ENCODE results near the gene CEPT1. TPM values are rescaled to one million over a fixed set of nuclear protein-coding genes. Genes with fewer than 3 reads are reported as not detected.
A peak's percentile ranks its signal among the peaks of the same experiment; 100 is the strongest.

The CEPT1 gene
- total and polyA plus RNA-seq, 2 experiments from 2014 or later, result 15.9 to 21.0 TPM

DNA sequence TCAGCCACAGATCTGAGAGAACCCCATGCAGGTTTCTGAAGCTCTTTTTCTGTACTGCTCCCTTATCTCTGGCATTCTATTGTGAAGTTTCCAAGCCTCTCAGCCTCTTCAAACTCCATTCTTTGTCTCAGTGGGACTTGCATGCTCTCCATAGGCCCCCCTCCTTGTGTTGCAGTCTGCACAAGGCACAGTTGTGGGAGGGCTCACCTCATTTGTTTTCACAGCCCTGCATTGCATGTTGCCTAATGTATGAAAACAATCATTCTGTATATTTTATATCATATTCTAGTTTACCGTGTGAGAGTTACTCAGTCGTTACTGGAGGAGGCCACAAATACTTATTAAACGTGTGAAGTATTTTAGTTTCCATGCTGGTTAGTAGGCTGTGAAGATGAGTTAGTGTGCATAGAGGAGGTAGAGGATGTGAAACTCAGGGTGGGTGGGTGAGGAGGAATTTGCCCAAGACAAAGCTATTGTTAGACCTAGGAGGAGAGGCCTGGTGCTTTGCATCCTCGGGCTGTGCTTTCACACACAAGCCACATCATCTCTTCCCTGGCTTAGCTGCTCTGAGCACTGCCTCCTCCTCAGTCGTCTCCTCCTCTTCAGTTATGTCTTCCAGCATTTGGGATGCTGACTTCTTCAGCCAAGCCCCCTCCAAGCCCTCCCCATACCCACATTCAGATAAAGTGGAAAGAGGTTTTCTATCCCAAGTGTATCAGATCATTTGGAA, 79.7 kb downstream of the CEPT1 start:
- no peaks in the 10 kb centered on the region for H3K36me3 ChIP-seq
- DNase-seq (ENCODE audit: low read depth in 1 of 2, low spot score in 1 of 2), result peak; percentile 39 to 75

DNA sequence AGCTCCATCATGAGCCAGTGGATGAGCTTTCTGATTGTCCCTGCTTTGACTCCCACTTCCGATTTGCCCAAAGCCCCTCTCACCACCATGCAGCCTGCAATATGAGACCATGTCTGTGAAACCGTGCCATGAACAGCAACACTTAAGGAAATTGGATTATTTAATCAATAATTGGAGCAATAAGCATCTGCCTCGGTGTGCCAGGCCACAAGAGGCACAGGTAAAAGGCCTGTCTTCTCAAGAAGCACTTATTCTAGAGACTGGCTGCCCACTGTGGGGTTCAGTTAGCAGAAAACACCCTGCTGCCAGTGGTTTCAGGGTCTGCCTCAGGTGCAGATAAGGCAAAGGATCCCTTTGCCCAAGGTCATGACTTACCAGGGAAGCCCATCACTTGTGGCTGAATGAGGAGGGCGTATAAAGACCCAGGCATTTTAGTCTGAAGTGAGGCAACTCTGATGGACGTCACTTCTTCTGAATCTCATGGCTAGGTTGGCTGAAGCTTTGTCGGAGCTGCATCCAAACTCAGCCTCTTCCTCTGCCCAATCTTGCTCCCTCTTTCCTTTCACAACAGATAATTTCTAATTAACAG, 80.4 kb downstream of the CEPT1 start:
- Histone ChIP-seq H3K36me3 (no peaks in the 10 kb centered on the region), H3K4me1 (ENCODE audit: low read depth) (peaks cover 13% of the 10 kb centered on the region), H3K4me3 (no peak overlapping the region), H3K9me3 (ENCODE audit: low read depth) (no peaks in the 10 kb centered on the region), H3K27ac (no peak overlapping the region), H3K27me3 (no peaks in the 10 kb centered on the region)
- TF ChIP-seq, protein P1, sequence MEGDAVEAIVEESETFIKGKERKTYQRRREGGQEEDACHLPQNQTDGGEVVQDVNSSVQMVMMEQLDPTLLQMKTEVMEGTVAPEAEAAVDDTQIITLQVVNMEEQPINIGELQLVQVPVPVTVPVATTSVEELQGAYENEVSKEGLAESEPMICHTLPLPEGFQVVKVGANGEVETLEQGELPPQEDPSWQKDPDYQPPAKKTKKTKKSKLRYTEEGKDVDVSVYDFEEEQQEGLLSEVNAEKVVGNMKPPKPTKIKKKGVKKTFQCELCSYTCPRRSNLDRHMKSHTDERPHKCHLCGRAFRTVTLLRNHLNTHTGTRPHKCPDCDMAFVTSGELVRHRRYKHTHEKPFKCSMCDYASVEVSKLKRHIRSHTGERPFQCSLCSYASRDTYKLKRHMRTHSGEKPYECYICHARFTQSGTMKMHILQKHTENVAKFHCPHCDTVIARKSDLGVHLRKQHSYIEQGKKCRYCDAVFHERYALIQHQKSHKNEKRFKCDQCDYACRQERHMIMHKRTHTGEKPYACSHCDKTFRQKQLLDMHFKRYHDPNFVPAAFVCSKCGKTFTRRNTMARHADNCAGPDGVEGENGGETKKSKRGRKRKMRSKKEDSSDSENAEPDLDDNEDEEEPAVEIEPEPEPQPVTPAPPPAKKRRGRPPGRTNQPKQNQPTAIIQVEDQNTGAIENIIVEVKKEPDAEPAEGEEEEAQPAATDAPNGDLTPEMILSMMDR (IDR thresholded peaks at IDR 0.05; ENCODE audit: low read depth, low read length), result no peak
- no peak for DNase-seq (ENCODE audit: low read depth in 1 of 2, low spot score in 1 of 2)

More for the DNA sequence above, 79.7 kb downstream of the CEPT1 start:
- no peaks in the 10 kb centered on the region for H3K27me3 ChIP-seq
- TF ChIP-seq, protein P1 (IDR thresholded peaks at IDR 0.05; ENCODE audit: low read depth, low read length), result no peak
- peaks cover 19% of the 10 kb centered on the region for H3K4me1 ChIP-seq (ENCODE audit: low read depth)
- no peaks in the 10 kb centered on the region for H3K9me3 ChIP-seq (ENCODE audit: low read depth)
- no peak overlapping the region for H3K4me3 ChIP-seq
- H3K27ac ChIP-seq, result peak overlapping the region; percentile 72

DNA sequence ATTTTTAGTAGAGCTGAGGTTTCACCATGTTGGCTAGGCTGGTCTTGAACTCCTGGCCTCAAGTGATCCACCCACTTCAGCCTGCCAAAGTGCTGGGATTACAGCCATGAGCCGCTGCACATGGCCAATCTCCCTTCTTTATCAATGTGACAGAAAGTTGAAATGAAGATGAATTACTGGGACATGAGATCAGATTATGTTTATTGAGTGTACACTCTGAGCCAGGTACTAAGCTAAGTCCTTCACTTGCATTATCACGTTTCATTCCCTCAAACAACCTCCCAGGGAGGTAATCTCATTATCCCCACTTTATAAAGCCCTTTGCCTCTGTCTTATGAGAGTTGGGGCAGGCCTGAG, 81.2 kb downstream of the CEPT1 start:
- peaks cover 11% of the 10 kb centered on the region for H3K4me1 ChIP-seq (ENCODE audit: low read depth)
- TF ChIP-seq, protein P1 (IDR thresholded peaks at IDR 0.05; ENCODE audit: low read depth, low read length), result no peak
- H3K9me3 ChIP-seq (ENCODE audit: low read depth), result no peaks in the 10 kb centered on the region
- H3K4me3 ChIP-seq, result no peak overlapping the region
- no peak for DNase-seq (ENCODE audit: low read depth in 1 of 2, low spot score in 1 of 2)
- no peak overlapping the region for H3K27ac ChIP-seq
- no peaks in the 10 kb centered on the region for H3K27me3 ChIP-seq
- H3K36me3 ChIP-seq, result no peaks in the 10 kb centered on the region

- H3K4me1 ChIP-seq (ENCODE audit: low read depth), result peaks cover 11% of the 10 kb centered on the region
- H3K4me3 ChIP-seq, result no peak overlapping the region
- no peaks in the 10 kb centered on the region for H3K27me3 ChIP-seq
- no peak overlapping the region for H3K27ac ChIP-seq
- peak in 1 of 2 donors; percentile 57 for DNase-seq (ENCODE audit: low read depth in 1 of 2, low spot score in 1 of 2)
- H3K9me3 ChIP-seq (ENCODE audit: low read depth), result no peaks in the 10 kb centered on the region
- TF ChIP-seq, protein P1 (IDR thresholded peaks at IDR 0.05; ENCODE audit: low read depth, low read length), result no peak
- H3K36me3 ChIP-seq, result no peaks in the 10 kb centered on the region
These were observed 81.7 kb downstream of the CEPT1 start for GRCh38 chr1:111221633-111222291.

- no peaks in the 10 kb centered on the region for H3K36me3 ChIP-seq
- peak; percentile 74 to 82 for DNase-seq (ENCODE audit: low read depth in 1 of 2, low spot score in 1 of 2)
- TF ChIP-seq, protein P1 (IDR thresholded peaks at IDR 0.05; ENCODE audit: low read depth, low read length), result peak; percentile 96
- no peaks in the 10 kb centered on the region for H3K27me3 ChIP-seq
- no peaks in the 10 kb centered on the region for H3K9me3 ChIP-seq (ENCODE audit: low read depth)
- H3K4me3 ChIP-seq, result no peak overlapping the region
- H3K27ac ChIP-seq, result no peak overlapping the region
- peaks cover 11% of the 10 kb centered on the region for H3K4me1 ChIP-seq (ENCODE audit: low read depth)
These were observed 82.5 kb downstream of the CEPT1 start for GRCh38 chr1:111222308-111223125.

Data from cardiac muscle cell (in vitro differentiated cells and primary cell).